ENCODE measurements around the gene CACNA1F.
A peak's percentile ranks its signal among the peaks of the same experiment; 100 is the strongest.

Gene CACNA1F

GRCh38 chrX:49171752-49172279 is 61.3 kb downstream of the CACNA1F start, which contains the start of gene PLP2:
Gene PLP2, plus strand, starts transcription at chrX:49171898. Its CDS starts 103 bp downstream, at chrX:49172001.
- DNase-seq = no peak

DNA sequence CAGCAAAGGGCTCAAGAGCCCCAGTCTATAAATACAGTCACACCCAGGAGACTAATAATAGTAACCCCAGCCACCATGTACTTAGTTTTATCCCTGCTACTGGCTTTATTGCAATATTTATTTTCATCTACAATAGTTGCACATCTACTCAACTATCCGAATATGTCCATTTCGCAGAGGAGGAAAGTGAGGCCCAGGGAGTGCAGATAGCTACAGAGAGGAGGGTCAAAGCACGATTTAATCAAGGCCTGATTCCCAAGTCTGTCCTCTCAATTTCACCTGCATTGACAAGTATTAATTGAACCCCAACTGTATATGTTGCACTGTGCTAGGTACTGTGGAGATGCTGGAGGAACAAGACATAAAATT is 65.4 kb downstream of the CACNA1F start:
- DNase-seq = no peak

DNA sequence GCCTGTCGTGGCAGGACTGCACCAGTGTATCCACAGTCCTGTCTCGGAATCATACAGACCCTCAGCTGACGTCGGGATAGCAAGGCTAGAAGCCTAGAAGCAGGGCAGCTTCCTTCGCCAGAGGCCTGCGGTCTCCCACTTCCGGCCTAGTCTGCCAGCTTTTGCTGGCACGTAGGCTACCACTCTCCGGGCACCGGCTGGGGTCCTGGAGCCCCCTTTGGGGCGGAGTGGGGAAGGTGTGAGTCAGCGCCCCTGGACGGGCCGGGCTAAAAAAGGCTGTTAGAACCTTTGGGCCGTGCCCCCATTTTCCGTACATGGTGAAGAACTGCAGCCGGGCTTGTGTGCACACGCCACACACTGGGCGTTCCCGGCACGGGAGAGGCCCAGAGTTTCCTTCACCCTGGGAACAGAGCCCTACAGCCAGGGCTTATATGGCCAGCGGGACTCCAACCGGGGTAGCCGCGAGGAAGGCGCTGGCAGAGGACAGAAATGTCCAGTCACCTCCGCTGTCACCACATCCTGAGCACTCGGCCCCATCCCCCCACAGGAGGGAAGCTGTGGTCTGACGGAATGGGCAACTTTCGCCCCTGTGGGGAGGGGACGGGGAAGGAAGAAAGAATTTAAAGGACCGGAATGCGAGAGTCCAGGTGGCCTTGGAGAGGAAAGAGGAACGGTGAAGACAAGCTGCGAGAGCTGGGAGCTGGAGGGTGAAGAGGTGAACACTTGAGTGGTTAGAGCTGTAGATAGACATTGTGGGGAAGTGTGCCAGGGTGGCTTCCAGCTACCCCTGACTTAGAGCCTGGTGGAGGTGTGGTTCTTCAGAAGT is 66.0 kb downstream of the CACNA1F start:
- no peak for DNase-seq

GRCh38 chrX:49165901-49166881 is 66.9 kb downstream of the CACNA1F start:
- peak; percentile 61 for DNase-seq

GRCh38 chrX:49164589-49165360 is 68.4 kb downstream of the CACNA1F start:
- DNase-seq = no peak

- DNase-seq = peak; percentile 84
Measured at GRCh38 chrX:49163555-49164419, 69.4 kb downstream of the CACNA1F start.

GRCh38 chrX:49162620-49163019 is 70.5 kb downstream of the CACNA1F start, which contains the start of gene MAGIX:
Gene MAGIX, plus strand, starts transcription at chrX:49162758. Its CDS starts 132 bp downstream, at chrX:49162890.
- no peak for DNase-seq

- DNase-seq = no peak
Measured at GRCh38 chrX:49161632-49162031, 71.5 kb downstream of the CACNA1F start.

DNA sequence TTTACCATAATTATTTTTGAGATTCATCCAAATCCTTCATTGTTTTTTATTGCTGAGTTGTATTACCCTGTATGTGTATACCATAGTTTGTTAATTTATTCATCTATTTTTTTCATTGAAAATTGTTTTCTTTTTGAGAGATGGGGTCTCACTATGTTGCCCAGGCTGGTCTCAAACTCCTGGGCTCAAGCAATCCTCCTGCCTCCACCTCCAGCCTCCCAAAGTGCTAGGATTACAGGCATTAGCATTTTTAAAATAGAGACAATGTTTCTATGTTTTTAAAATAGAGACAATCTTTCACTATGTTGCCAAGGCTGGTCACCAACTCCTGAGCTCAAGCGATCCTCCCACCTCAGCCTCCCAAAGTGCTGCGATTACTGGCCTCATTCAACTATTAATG is 72.2 kb downstream of the CACNA1F start:
- no peak for DNase-seq

GRCh38 chrX:49157194-49157593 is 75.9 kb downstream of the CACNA1F start:
- no peak for DNase-seq

DNA sequence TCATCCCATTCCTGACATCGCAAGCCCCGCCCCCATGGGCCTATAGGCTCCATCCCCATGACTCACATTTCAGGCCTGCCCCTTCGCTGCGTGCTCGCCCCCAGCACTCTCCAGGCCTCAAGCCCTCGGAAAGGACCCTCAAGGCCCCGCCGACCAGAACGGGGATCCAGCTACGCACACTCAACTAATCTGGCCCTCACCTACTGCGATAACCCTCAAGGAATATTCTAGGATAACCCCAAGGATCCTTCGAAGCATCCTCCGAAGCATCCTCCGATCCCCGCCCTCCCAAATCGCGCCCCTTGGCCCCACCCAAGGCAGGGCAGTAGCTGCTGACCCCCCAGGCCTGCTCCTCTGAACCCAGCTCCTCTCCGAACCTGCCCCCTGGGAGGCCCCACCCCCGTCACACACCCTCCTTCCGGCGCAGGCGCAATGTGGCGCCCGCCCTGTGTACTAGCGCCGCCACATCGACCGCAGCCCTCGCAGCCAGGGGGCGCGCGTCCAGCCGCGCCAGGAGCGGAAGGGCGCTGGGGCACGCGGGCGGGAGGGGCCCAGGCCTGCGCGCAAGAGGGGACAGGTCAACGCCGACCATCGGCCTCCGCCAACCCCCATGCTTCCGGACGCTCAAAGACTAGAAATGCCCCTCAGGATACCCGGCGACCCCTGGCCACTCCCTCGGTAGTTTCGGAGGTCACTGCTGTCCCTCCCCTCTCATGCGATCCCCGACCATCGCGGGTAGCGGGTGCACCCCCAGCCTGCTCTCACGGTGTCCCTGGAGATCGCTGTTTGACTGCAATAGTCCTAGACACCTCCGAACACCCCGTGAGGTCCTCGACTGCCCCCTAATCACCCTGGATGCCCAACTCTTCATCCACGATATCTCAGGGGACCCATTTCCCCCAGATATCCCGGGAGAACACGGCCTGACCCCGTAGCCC is 77.0 kb downstream of the CACNA1F start:
- peak; percentile 87 for DNase-seq

DNA sequence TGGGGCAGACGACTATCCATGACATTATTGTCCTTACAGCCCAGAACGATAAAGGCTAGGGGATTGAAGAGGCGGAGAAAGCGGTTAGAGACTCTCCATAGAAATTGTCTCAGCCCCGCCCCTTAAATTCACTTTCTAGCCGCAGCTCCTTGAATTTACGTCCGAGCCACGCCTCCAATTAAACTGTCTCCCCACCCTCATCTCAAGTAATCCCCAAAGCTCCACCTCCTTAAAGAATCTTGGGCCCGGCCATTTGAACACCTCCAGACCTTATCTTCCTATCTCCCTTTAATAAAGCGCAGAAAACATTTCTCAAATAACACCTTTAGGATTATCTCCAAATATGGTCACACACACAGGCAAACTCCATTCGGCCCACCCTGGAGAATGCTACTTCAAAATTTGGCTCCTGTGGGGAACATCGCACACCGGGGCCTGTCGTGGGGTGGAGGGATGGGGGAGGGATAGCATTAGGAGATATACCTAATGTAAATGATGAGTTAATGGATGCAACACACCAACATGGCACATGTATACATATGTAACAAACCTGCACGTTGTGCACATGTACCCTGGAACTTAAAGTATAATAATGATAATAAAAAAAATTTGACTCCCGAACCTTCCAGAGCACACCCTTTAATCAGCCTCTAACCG is 77.8 kb downstream of the CACNA1F start:
- DNase-seq = no peak

Measured in midbrain (tissue), 1 donor.